ENCODE results near the gene PIP4P1. TPM values are rescaled to one million over a fixed set of nuclear protein-coding genes. Genes with fewer than 3 reads are reported as not detected.
A peak's percentile ranks its signal among the peaks of the same experiment; 100 is the strongest.

PIP4P1 gene
- total RNA-seq, 6 experiments from 2014 or later = 7.0 to 13.8 (median 11.4) TPM

- no peak overlapping the region for H3K27ac ChIP-seq
- TF ChIP-seq POLR2A (IDR thresholded peaks at IDR 0.05) (no peak), CTCF (IDR thresholded peaks at IDR 0.05) (no peak)
- no peaks in the 10 kb centered on the region for H3K9me3 ChIP-seq
- DNase-seq = no peak
- no peaks in the 10 kb centered on the region for H3K27me3 ChIP-seq
- H3K36me3 ChIP-seq = no peaks in the 10 kb centered on the region
- 67% methylated on average over 7 of the region's 8 CpGs for WGBS (ENCODE audit: insufficient coverage, low coverage, low lambda C conversion rate, missing lambda C conversion rate)
- peak in 1 of 4 donors; percentile 69 for ATAC-seq
- H3K4me1 ChIP-seq = no peaks in the 10 kb centered on the region
- no peak overlapping the region for H3K4me3 ChIP-seq
- intact Hi-C loops (cut with DNase I) = no loop called here
These were observed 33.9 kb upstream of the PIP4P1 start for GRCh38 chr14:20494935-20495766.

GRCh38 chr14:20493634-20494033, 32.4 kb upstream of the PIP4P1 start:
- TF ChIP-seq POLR2A (IDR thresholded peaks at IDR 0.05) (no peak), CTCF (IDR thresholded peaks at IDR 0.05) (no peak)
- Histone ChIP-seq H3K4me3 (no peak overlapping the region), H3K27me3 (no peaks in the 10 kb centered on the region), H3K27ac (no peak overlapping the region), H3K9me3 (no peaks in the 10 kb centered on the region), H3K4me1 (no peaks in the 10 kb centered on the region), H3K36me3 (no peaks in the 10 kb centered on the region)
- peak; percentile 32 to 73 (median 62) for ATAC-seq
- intact Hi-C loops (cut with DNase I) = no loop called here
- DNase-seq = no peak
- 43% methylated on average over 2 of the region's 2 CpGs for WGBS (ENCODE audit: insufficient coverage, low coverage, low lambda C conversion rate, missing lambda C conversion rate)

- DNase-seq (no peak), ATAC-seq (no peak)
- WGBS (ENCODE audit: insufficient coverage, low coverage, low lambda C conversion rate, missing lambda C conversion rate) = 85% methylated on average over 4 of the region's 4 CpGs
- TF ChIP-seq CTCF (IDR thresholded peaks at IDR 0.05) = no peak
- no peak for TF ChIP-seq POLR2A (IDR thresholded peaks at IDR 0.05)
- intact Hi-C loops (cut with DNase I) = no loop called here
- Histone ChIP-seq H3K27ac (no peak overlapping the region), H3K36me3 (no peaks in the 10 kb centered on the region), H3K4me3 (no peak overlapping the region), H3K9me3 (no peaks in the 10 kb centered on the region), H3K27me3 (no peaks in the 10 kb centered on the region), H3K4me1 (no peaks in the 10 kb centered on the region)
These were observed 31.3 kb upstream of the PIP4P1 start for GRCh38 chr14:20492486-20492885.

GRCh38 chr14:20490563-20490962, 29.3 kb upstream of the PIP4P1 start:
- Histone ChIP-seq H3K9me3 (no peaks in the 10 kb centered on the region), H3K36me3 (no peaks in the 10 kb centered on the region), H3K4me3 (no peak overlapping the region), H3K4me1 (no peaks in the 10 kb centered on the region), H3K27ac (no peak overlapping the region), H3K27me3 (no peaks in the 10 kb centered on the region)
- no peak for DNase-seq
- WGBS (ENCODE audit: insufficient coverage, low coverage, low lambda C conversion rate, missing lambda C conversion rate) = 30% methylated on average over 6 of the region's 6 CpGs
- intact Hi-C loops (cut with DNase I) = no loop called here
- no peak for ATAC-seq
- TF ChIP-seq CTCF (IDR thresholded peaks at IDR 0.05) (no peak), POLR2A (IDR thresholded peaks at IDR 0.05) (no peak)
